ENCODE data around the gene PRSS57. TPM values are rescaled to one million over a fixed set of nuclear protein-coding genes. Genes with fewer than 3 reads are reported as not detected.
"Not testable (repeated sequence)": the region's sequence is repeated elsewhere in the genome, so short reads cannot be mapped to it uniquely, and the experiment has no call there.

PRSS57 gene
- total and polyA plus RNA-seq, 2 of the 8 experiments (the other 6 are each of a cell fraction or from before 2014, with no cell fraction given), result not detected

GRCh38 chr19:699885-700284 is 4.6 kb upstream of the PRSS57 start:
- not testable (repeated sequence) for H4K5ac ChIP-seq (ENCODE audit: insufficient read length, low read depth, low read length); H2AK5ac ChIP-seq (ENCODE audit: low read depth, low read length); DNase-seq (ENCODE audit: low read depth in 1 of 2, low spot score in 2 of 2); H3K27ac ChIP-seq (ENCODE audit: low read depth, low read length); H2BK12ac ChIP-seq (ENCODE audit: low read depth, low read length); H3K36me3 ChIP-seq (ENCODE audit: control insufficient read depth in 2 of 4, insufficient read depth in 4 of 4, low read length in 3 of 4); H3K4me1 ChIP-seq (replicated peaks in 1 of 4; ENCODE audit: control insufficient read depth in 3 of 4, insufficient read depth in 4 of 4, low read length in 3 of 4); H3K79me1 ChIP-seq (ENCODE audit: low read depth, low read length); H2AFZ ChIP-seq (ENCODE audit: low read length); H3K14ac ChIP-seq (ENCODE audit: insufficient read length); H3K9me3 ChIP-seq (ENCODE audit: insufficient read depth in 2 of 2, low read depth in 1 of 2, low read length in 1 of 2); H3K4ac ChIP-seq (replicated peaks; ENCODE audit: insufficient read length, low read depth, low read length); H3K79me2 ChIP-seq (ENCODE audit: control insufficient read depth in 1 of 2, insufficient read depth in 2 of 2, low read length in 2 of 2); H3K56ac ChIP-seq (replicated peaks; ENCODE audit: insufficient read length, low read depth, low read length); H4K20me1 ChIP-seq (replicated peaks in 1 of 2; ENCODE audit: control insufficient read depth in 1 of 2, insufficient read depth in 2 of 2, low read length in 2 of 2); H3K23ac ChIP-seq (ENCODE audit: insufficient read length); H3K23me2 ChIP-seq (ENCODE audit: low read depth, low read length); H3K18ac ChIP-seq (ENCODE audit: extremely low read depth, low read length); H3K9ac ChIP-seq (replicated peaks in 1 of 4; ENCODE audit: extremely low read depth in 1 of 4, low read depth in 3 of 4, low read length in 3 of 4); H3K4me3 ChIP-seq (ENCODE audit: extremely low read depth in 1 of 4, insufficient read depth in 2 of 4, low read depth in 3 of 4, low read length in 4 of 4); H3K27me3 ChIP-seq (replicated peaks in 1 of 4; ENCODE audit: control insufficient read depth in 3 of 4, extremely low read depth in 1 of 4, insufficient read depth in 3 of 4, low read length in 3 of 4); H4K91ac ChIP-seq (replicated peaks; ENCODE audit: insufficient read length, low read length); H2BK5ac ChIP-seq (ENCODE audit: low read depth, low read length); FAIRE-seq; H2BK120ac ChIP-seq (replicated peaks; ENCODE audit: low read depth, low read length); H2BK15ac ChIP-seq (ENCODE audit: low read length); H3K4me2 ChIP-seq (ENCODE audit: insufficient read depth in 1 of 2, low read depth in 2 of 2, low read length in 2 of 2); H4K8ac ChIP-seq (ENCODE audit: extremely low read depth, insufficient read depth, low read length); H2BK20ac ChIP-seq (ENCODE audit: low read length)
- TF ChIP-seq CTCF (IDR thresholded peaks at IDR 0.05; ENCODE audit: control extremely low read depth in 1 of 3, insufficient read depth in 1 of 3, low read depth in 1 of 3, low read length in 3 of 3), result peak in 1 of 3 experiments; percentile 2; a peak in 1 of 4 replicates
- 77% methylated on average over 10 of the region's 14 CpGs; no CpG with 5 or more reads in 1 of the 2 experiments for WGBS, 2 experiments (ENCODE audit: extremely low coverage in 1 of 2, insufficient coverage in 1 of 2, insufficient read length in 1 of 2, insufficient replicate concordance in 2 of 2, low coverage in 1 of 2, low lambda C conversion rate in 2 of 2, missing lambda C conversion rate in 1 of 2)
- CTCF ChIA-PET (ENCODE audit: partially characterized antibody), result interaction anchor here (0.7 to 2.0 kb wide), 6 partner anchors 10 to 40 kb away, joined by 3 to 16 read pairs (median 6); no protein-coding TSS in a partner anchor
- POLR2A ChIA-PET (ENCODE audit: partially characterized antibody), result interaction anchor here (0.6 to 1.0 kb wide), 4 partner anchors 9 to 231 kb away, joined by 3 read pairs; partner anchors contain the start of gene PALM

Measured in H1 (cell line).